Muscle of leg (tissue), 11 donors: ENCODE results near the gene DUSP28. TPM values are rescaled to one million over a fixed set of nuclear protein-coding genes. Genes with fewer than 3 reads are reported as not detected.

Experiments
- DNase-seq: peaks from one replicate; pipeline ENCODE4 v3.0.0; 2013
- H3K27ac ChIP-seq: one replicate; pipeline ENCODE4 v1.5.1; 2013; ENCODE audit warnings: mild to moderate bottlenecking, low read length, control low read depth
- H3K27me3 ChIP-seq: one replicate; pipeline ENCODE4 v1.6.1; 2013; ENCODE audit warnings: low read length; ENCODE audit not compliant: control insufficient read depth, insufficient read depth
- H3K36me3 ChIP-seq: one replicate; pipeline ENCODE4 v1.6.1; 2013; ENCODE audit warnings: low read length; ENCODE audit not compliant: control insufficient read depth, insufficient read depth
- H3K4me1 ChIP-seq: one replicate; pipeline ENCODE4 v1.6.1; 2013; ENCODE audit warnings: low read length; ENCODE audit not compliant: control insufficient read depth, insufficient read depth
- H3K4me3 ChIP-seq: one replicate; pipeline ENCODE4 v1.5.1; 2013; ENCODE audit warnings: low read length, control low read depth
- H3K9me3 ChIP-seq: replicated peaks from 2 replicates; pipeline ENCODE4 v1.6.1; 2013; ENCODE audit warnings: low read depth, low read length; ENCODE audit not compliant: control insufficient read depth
- whole genome bisulfite sequencing: methylation state at CpG from one replicate; pipeline ENCODE4 v1.1.5; 2013; ENCODE audit warnings: missing lambda C conversion rate; ENCODE audit not compliant: insufficient coverage; 5-methylcytosine and 5-hydroxymethylcytosine counted together
- polyA plus RNA-seq, 8 donors: library from polyadenylated mRNA; unstranded; fragments of 120-200 nt; gene quantifications; one replicate each; pipeline versions ENCODE4 v1.2.1 to v1.2.3, GENCODE V29; 2013; ENCODE audit warnings: inconsistent platforms in 1 of 8, low replicate concordance in 1 of 8; ENCODE audit not compliant: insufficient read length in 8 of 8, insufficient read depth in 1 of 8
- total RNA-seq: library from RNA; stranded (reverse); fragments of 120-200 nt; gene quantifications from one replicate; pipeline ENCODE4 v1.2.4, GENCODE V29; 2013

Gene DUSP28
- total and polyA plus RNA-seq, 9 donors: 6.6 to 13.5 (median 10.7) TPM

- 73% methylated on average over 17 of the region's 19 CpGs for WGBS
- no peaks in the 10 kb centered on the region for H3K9me3 ChIP-seq
- H3K36me3 ChIP-seq: peaks cover 75% of the 10 kb centered on the region
- DNase-seq: no peak
- H3K27ac ChIP-seq: no peak overlapping the region
- H3K4me3 ChIP-seq: no peak overlapping the region
- no peaks in the 10 kb centered on the region for H3K27me3 ChIP-seq
- no peaks in the 10 kb centered on the region for H3K4me1 ChIP-seq
Measured at GRCh38 chr2:240593703-240594451, 33.7 kb downstream of the DUSP28 start.

- H3K9me3 ChIP-seq: no peaks in the 10 kb centered on the region
- no peaks in the 10 kb centered on the region for H3K4me1 ChIP-seq
- H3K27me3 ChIP-seq: no peaks in the 10 kb centered on the region
- 81% methylated on average over 34 of the region's 34 CpGs for WGBS
- peaks cover 73% of the 10 kb centered on the region for H3K36me3 ChIP-seq
- DNase-seq: no peak
- no peak overlapping the region for H3K27ac ChIP-seq
- H3K4me3 ChIP-seq: no peak overlapping the region
Measured at GRCh38 chr2:240594511-240595380, 34.6 kb downstream of the DUSP28 start.

- 60% methylated on average over 18 of the region's 18 CpGs for WGBS
- no peaks in the 10 kb centered on the region for H3K27me3 ChIP-seq
- peaks cover 75% of the 10 kb centered on the region for H3K36me3 ChIP-seq
- H3K4me3 ChIP-seq: no peak overlapping the region
- H3K4me1 ChIP-seq: no peaks in the 10 kb centered on the region
- no peak overlapping the region for H3K27ac ChIP-seq
- no peak for DNase-seq
- no peaks in the 10 kb centered on the region for H3K9me3 ChIP-seq
Measured at GRCh38 chr2:240595381-240596079, 35.4 kb downstream of the DUSP28 start.

GRCh38 chr2:240596080-240596460 is 35.9 kb downstream of the DUSP28 start:
- no peaks in the 10 kb centered on the region for H3K4me1 ChIP-seq
- no peak overlapping the region for H3K27ac ChIP-seq
- 92% methylated on average over 17 of the region's 17 CpGs for WGBS

GRCh38 chr2:240596491-240596931 is 36.4 kb downstream of the DUSP28 start:
- Histone ChIP-seq H3K27ac (no peak overlapping the region), H3K36me3 (peaks cover 72% of the 10 kb centered on the region), H3K9me3 (no peaks in the 10 kb centered on the region), H3K27me3 (no peaks in the 10 kb centered on the region), H3K4me3 (no peak overlapping the region), H3K4me1 (no peaks in the 10 kb centered on the region)
- no peak for DNase-seq
- WGBS: 78% methylated on average over 15 of the region's 23 CpGs

More at GRCh38 chr2:240596080-240596460, 35.9 kb downstream of the DUSP28 start:
- no peaks in the 10 kb centered on the region for H3K9me3 ChIP-seq
- H3K27me3 ChIP-seq: no peaks in the 10 kb centered on the region
- no peak for DNase-seq
- peaks cover 73% of the 10 kb centered on the region for H3K36me3 ChIP-seq
- H3K4me3 ChIP-seq: no peak overlapping the region

GRCh38 chr2:240597054-240597418 is 36.9 kb downstream of the DUSP28 start:
- Histone ChIP-seq H3K9me3 (no peaks in the 10 kb centered on the region), H3K4me1 (no peaks in the 10 kb centered on the region), H3K36me3 (peaks cover 67% of the 10 kb centered on the region), H3K4me3 (no peak overlapping the region), H3K27ac (no peak overlapping the region), H3K27me3 (no peaks in the 10 kb centered on the region)
- no peak for DNase-seq
- WGBS: 82% methylated on average over 6 of the region's 10 CpGs

GRCh38 chr2:240597419-240598181 is 37.4 kb downstream of the DUSP28 start:
- Histone ChIP-seq H3K9me3 (no peaks in the 10 kb centered on the region), H3K4me3 (no peak overlapping the region), H3K27me3 (no peaks in the 10 kb centered on the region), H3K4me1 (no peaks in the 10 kb centered on the region), H3K27ac (no peak overlapping the region), H3K36me3 (peaks cover 61% of the 10 kb centered on the region)
- 86% methylated on average over 19 of the region's 22 CpGs for WGBS
- DNase-seq: no peak

GRCh38 chr2:240598311-240598911 is 38.3 kb downstream of the DUSP28 start:
- H3K27ac ChIP-seq: no peak overlapping the region
- no peak for DNase-seq
- no peaks in the 10 kb centered on the region for H3K27me3 ChIP-seq
- H3K4me1 ChIP-seq: no peaks in the 10 kb centered on the region
- WGBS: 84% methylated on average over 16 of the region's 17 CpGs
- H3K4me3 ChIP-seq: no peak overlapping the region
- peaks cover 60% of the 10 kb centered on the region for H3K36me3 ChIP-seq
- H3K9me3 ChIP-seq: no peaks in the 10 kb centered on the region

GRCh38 chr2:240599141-240599583 is 39.0 kb downstream of the DUSP28 start:
- peaks cover 56% of the 10 kb centered on the region for H3K36me3 ChIP-seq
- peaks cover 1% of the 10 kb centered on the region for H3K4me1 ChIP-seq
- no peaks in the 10 kb centered on the region for H3K9me3 ChIP-seq
- DNase-seq: no peak
- no peaks in the 10 kb centered on the region for H3K27me3 ChIP-seq
- H3K27ac ChIP-seq: no peak overlapping the region
- no peak overlapping the region for H3K4me3 ChIP-seq
- 91% methylated on average over 8 of the region's 11 CpGs for WGBS
